Activated CD8-positive, alpha-beta memory T cell treated with anti-CD3 and anti-CD28 coated beads for 24 hours (primary cell): Measurements from ENCODE around the gene DLGAP5.
A peak's percentile ranks its signal among the peaks of the same experiment; 100 is the strongest.

Experiments
- DNase-seq: peaks from one replicate; pipeline ENCODE4 v3.0.0-alpha.2; 2020

The DLGAP5 gene

GRCh38 chr14:55191203-55192053, at the start of gene DLGAP5:
Gene DLGAP5, minus strand, starts transcription at chr14:55191585. Its CDS starts 2,406 bp downstream, at chr14:55189179.
- DNase-seq, result peak; percentile 89

DNA sequence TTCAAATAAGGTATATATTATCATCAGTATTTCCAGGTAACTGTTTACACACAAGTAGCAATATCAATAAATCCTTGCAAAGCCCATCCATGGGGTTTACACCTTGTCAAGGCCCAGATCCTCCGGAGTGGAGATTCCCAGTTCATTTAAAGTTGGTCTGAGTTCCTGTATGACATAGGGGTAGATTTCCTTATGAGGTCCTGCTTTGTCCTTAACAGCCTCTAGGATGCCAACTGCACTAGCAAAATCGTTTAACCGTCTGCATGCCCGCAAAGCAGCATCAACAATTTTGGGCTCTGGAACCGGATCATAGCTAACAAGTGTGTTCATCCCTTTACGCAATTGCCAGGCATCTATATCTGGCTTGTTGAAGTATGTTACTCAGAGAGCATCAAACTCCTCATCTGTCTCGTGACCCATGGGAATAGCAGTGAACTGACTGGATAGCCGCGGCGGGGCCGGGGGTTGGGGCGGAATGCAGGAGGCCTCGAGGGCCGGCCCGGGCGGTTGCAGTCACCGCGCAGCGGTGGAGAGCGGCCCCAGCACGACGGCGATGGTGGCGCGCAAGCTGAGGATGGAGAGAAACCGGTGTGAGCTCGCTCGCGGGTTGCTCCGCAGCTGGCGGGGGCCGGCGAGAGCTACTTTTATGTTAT, 49.3 kb upstream of the DLGAP5 start:
- no peak for DNase-seq

GRCh38 chr14:55239320-55239719, 47.9 kb upstream of the DLGAP5 start:
- no peak for DNase-seq

DNA sequence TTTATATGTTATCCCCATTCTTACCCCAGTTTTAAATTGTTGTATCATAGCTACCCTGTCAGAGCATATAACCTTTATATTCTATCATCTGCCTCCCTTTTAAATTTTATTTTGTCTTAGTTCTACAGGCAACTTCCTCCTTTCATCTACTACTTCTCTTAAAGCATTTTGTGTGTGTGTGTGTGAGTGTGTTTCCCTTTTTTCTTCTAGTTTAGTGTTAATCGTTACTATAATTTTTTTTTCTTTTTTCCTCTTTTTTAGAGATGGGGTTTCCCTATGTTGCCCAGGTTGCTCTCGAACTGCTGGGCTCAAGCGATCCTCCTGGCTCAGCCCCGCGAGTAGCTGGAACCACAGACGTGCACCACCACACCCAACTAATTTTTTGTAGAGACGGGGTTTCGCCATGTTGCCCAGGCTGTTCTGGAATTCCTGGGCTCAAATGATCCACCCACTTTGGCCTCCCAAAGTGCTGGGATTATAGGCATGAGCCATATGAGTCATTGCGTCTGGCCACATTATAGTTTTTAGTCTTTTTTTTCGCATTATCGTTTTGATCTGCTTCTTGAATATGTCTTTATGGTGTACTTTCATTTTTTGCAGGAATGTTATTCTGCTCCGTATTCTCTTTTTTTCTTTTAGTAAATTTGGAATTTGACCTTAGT, 46.8 kb upstream of the DLGAP5 start:
- DNase-seq, result no peak

DNA sequence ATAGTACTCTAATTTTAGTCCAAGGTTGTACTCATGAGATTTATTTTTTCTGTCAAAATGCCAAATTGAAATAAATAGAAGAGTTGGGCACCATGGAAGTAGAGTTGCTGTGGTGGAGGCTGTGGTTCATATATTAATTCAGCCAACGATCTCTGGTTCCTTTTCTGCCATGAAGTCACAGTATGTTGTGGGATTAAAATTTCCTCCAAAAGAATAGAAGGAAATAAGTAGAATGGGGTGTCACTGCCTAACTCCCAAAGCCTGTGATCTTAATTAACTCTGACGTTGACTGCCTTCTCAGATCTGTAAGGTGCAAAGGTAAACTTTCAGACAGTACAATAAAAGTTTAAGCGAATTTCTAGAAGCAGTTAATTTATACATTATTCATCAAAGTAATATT, 42.2 kb upstream of the DLGAP5 start:
- no peak for DNase-seq

DNA sequence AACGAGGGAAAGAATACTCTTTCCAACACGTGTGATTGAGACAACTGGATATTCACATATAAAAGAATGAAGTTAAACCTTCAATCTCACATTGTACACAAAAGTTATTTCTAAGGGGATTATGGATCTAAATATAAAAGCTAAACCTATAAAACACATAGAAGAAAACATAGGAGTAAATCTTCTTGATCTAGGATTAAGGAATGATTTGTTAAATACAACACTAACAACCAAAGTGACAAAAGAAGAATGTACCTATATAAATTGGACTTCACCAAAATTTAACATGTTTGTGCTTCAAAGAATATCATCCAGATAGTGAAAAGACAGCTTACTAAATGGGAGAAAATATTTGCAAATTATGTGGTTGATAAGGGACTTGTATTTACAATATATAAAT, 36.9 kb upstream of the DLGAP5 start:
- DNase-seq, result no peak

- DNase-seq, result no peak
Observed at GRCh38 chr14:55223364-55223763, 32.0 kb upstream of the DLGAP5 start.

GRCh38 chr14:55221968-55222367, 30.6 kb upstream of the DLGAP5 start:
- DNase-seq, result no peak

DNA sequence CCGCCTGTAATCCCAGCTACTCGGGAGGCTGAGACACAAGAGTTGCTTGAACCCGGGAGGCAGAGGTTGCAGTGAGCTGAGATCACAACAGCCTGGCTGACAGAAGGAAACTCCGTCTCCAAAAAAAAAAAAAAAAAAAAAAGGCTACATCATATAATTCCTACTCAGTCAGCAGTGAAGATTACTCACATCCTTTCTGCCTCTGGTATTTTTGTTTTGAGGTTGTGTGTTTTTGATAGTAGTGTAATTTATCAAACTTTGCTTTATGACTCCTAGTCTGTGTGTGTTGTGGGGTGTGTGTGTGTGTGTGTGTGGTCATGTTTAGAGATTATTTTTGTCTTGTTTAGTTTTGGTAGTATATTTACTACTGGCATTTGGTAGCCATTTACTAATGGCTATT, 29.8 kb upstream of the DLGAP5 start:
- DNase-seq, result no peak

DNA sequence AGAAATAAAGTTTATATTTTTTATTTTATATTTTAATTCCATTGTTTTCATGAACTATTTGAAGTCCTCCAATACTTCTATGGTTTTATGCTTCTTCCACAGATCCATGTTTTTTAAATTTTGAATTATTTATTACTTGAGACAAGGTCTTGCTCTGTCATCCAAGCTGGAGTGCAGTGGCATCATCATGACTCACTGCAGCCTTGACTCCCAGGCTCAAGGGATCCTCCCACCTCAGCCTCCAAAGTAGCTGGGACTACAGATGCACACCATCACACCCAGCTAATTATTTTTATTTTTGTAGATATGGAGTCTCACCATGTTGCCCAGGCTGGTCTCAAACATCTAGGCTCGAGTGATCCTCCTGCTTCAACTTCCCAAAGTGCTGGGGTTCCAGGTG, 28.8 kb upstream of the DLGAP5 start:
- no peak for DNase-seq

GRCh38 chr14:55212634-55213033, 21.2 kb upstream of the DLGAP5 start:
- DNase-seq, result no peak

DNA sequence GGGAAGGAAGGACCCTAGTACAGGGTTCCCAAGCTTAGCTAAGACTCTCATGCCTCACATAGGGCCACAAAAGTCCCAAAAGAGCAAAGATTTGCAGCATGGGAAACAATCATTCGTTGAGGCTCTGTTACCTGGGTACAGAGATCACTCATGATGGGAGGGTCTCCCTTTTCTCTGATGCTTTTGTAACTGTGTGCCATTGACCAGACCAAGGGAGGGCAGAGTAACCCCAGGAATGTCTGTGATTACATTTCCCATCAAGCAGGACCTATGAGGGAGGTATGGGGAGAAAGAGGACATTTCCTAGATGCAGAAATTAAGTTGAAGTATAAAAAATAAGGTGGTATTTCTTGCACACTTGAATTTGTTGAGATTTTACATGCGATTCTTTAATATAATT, 16.4 kb upstream of the DLGAP5 start:
- DNase-seq, result no peak

GRCh38 chr14:55206175-55206693, 14.8 kb upstream of the DLGAP5 start:
- no peak for DNase-seq

- DNase-seq, result no peak
Observed at GRCh38 chr14:55201219-55202101, 10.1 kb upstream of the DLGAP5 start.

DNA sequence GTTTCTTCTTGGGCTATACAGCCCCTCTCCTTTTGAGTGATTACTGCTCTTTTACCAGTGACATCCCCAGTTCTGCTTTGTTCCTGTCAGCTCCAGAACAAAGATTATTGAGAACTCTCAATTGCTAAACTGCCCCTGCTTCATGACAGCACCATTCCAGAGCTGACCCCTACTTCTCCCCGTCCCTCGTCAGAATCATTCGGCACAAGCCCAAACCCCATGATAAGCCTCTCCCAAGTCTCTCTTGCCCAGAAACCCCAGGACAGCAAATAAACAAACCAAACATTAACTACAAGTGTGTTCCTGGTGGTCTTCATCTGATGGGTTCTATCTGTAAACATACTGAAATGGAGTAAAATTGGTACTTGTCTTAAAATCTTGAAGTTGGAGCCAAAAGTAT, 9.3 kb upstream of the DLGAP5 start:
- DNase-seq, result no peak

GRCh38 chr14:55198749-55199148, 7.4 kb upstream of the DLGAP5 start:
- DNase-seq, result no peak

DNA sequence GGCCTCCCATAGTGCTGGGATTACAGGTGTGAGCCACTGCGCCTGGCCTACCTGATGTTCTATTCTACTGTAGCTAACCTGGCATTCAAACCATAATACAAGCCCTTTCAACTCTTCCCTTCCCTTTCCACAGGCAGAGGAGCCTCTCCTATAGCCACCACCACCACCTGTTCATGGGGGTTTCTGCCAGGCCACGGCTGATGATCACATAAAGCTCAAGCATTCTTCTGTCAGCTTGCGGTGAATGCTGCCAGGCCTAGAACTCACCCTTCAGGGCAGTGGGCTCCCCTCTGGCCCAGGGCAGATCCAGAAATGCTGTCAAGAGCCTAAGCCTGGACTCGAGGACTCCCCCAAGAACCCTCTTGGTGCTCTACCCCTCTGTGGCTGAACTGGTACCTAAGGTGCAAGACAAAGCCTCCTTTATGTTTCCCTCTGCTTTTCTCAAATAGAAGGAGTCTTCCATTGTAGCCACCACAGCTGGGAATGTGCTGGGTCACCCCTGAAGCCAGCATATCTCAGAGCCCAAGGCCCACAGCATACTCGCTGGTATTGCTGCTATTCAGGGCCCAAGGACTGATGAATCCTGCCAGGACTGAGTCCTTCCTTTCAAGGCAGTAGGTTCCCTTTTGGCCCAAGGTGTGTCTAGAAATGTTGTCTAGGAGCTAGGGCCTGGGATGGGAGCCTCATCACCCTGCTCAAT, 3.4 kb upstream of the DLGAP5 start:
- DNase-seq, result no peak

DNA sequence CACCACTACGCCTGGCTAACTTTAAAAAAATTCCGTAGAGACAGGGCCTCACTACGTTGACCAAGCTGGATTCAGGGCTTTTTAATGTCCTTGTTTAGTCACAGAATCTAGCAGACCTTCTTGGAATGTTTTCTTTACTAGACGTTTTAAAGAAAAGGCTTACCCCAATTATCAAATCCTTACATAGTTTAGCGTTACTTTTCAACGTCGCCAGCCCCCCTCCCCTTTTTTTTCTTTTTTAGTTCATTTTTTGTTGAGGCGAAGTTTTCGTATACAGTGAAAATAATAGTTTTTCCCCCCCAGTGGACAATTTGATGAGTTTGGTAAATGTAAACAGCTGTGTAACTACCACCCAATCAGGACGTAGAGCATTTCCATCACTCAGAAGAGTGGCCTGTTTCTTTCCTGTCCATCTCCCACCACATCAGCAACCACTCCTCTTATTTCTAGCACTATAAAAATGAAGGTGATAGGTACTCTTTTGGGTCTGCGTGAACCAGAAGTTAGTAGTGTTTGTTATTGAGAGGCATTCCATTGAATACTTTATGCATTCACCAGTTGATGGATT, 753 bp upstream of the DLGAP5 start:
- DNase-seq, result no peak

DNA sequence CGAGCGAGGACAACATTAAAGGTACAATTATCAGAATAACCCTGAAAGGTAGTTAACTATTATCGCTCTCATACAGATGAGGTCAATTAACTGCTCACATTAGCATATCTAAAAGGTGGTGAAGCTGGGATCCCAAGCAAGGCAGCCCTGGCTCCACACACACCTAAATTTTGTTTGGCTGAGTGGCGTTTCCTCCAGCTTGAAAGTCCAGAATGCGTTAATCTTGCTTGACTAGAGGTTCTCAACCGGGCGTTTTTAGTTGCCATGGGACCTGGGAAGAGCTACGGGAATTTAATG, 531 bp downstream of the DLGAP5 start:
- no peak for DNase-seq

GRCh38 chr14:55188686-55189295, 2.6 kb downstream of the DLGAP5 start:
- DNase-seq, result no peak

GRCh38 chr14:55180434-55180833, 11.0 kb downstream of the DLGAP5 start:
- no peak for DNase-seq
